HG03439 (cell line): ENCODE results near the gene PGF.
"Not testable (repeated sequence)": the region's sequence is repeated elsewhere in the genome, so short reads cannot be mapped to it uniquely, and the experiment has no call there.

ENCODE experiments used
- ATAC-seq: cut with Tn5 transposase; IDR thresholded peaks from one replicate; pipeline ENCODE4 v1.9.1; 2021; ENCODE audit warnings: mild to moderate bottlenecking, moderate library complexity; ENCODE audit not compliant: unreplicated experiment

The PGF gene

DNA sequence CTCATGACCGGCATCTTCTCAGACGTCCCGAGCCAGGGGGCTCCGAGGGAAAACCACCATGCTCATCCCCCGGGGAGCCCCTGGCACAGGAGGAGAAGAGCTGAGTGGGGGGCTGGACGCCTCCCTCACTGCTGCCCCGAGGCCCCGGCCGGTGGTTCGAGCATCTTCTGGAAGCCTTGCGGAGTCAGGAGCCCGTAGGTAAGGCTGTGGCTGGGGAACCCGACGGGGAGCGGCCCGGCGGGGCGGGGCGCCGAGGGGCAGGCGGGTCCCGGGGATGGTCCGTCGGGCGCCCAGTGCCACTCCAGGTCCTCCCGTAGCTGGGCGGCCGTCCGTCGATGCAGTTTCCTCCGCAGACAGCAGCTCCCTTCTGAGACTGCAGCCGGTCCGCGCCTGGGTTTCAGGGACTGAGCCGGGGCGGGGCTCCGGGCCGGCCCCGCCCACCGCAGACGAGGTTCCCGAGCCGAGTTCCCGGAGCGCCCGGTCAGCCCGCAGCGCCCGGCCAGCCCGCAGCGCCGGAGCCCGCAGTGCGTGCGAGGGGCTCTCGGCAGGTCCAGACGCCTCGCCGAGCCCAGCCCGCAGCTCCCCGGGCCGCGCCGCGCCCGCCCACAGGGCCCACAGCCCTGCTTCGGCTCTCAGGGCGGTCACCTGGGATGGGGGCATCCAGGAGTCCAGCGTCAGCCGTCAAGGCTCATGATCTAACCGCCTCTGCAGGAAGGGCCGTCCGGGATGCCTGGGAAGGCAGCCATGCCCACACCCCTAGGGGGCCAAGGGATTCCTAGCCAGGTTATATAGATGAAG lies at the start of gene PGF:
Gene PGF (minus strand): TSS at position 369 of the 798 bp plus-strand sequence. CDS start 355 bp downstream, at position 14.
- ATAC-seq: no peak

GRCh38 chr14:75003250-75004027 lies 48.0 kb upstream of the PGF start:
- peak; percentile 3 for ATAC-seq

DNA sequence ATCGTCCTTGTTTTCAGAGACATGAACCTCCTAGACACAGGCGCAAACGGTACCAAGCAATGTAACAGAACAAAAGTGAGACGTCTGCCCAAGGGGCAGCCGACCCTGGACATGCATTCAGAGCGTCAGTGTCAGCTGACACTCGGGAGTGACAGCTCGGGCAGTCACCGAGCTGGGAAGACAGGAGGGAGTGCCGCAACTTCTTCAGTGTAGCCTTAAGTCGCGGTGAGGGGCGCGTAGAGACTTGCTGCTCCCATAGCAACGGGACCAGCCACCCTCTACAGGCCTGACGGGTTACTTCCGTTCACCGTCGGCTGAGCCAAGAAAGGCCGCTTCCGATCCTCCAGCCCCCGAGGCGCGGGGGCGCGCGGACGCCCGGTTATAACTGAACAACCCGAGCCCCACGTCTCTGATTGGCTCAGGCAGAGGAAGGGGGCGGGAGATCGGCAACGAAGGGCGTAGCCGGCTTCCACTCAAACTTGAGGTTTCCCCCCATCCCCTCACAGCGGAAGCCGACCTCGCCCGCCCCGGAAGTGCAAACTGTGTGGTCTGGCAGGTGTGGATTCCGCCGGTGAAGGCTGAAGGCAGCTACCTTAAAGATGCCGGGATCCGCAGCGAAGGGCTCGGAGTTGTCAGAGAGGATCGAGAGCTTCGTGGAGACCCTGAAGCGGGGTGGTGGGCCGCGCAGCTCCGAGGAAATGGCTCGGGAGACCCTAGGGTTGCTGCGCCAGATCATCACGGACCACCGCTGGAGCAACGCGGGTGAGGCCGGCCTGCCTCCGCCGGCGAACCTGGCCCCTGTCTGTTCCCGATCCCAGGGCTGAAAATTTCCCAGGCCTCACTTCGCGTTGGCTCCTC lies 47.2 kb upstream of the PGF start, which contains the start of gene EIF2B2:
Gene EIF2B2 (plus strand): TSS at position 530 of the 858 bp plus-strand sequence. CDS start 70 bp downstream, at position 600.
- peak; percentile 97 for ATAC-seq

GRCh38 chr14:75001899-75002298 lies 46.5 kb upstream of the PGF start:
- no peak for ATAC-seq

DNA sequence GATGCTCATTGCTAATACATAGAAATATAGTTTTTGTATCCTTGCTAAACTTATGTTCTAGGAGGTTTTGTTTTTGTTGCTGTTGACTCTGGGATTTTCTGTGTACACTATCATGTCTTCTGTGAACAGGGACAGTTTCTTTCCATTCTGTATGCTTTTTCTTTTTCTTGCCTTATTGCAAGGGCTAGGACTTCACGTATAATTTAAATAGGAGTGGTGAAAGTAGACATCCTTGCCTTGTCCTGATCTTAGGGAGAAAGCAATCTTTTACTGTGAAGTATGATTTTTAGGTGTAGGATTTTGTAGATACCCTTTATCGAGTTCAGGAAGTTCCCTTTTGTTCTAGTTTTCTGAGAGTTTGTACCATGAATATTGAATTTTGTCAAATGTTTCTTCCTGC lies 45.9 kb upstream of the PGF start:
- no peak for ATAC-seq

GRCh38 chr14:74995781-74996180 lies 40.4 kb upstream of the PGF start:
- ATAC-seq: not testable (repeated sequence)

DNA sequence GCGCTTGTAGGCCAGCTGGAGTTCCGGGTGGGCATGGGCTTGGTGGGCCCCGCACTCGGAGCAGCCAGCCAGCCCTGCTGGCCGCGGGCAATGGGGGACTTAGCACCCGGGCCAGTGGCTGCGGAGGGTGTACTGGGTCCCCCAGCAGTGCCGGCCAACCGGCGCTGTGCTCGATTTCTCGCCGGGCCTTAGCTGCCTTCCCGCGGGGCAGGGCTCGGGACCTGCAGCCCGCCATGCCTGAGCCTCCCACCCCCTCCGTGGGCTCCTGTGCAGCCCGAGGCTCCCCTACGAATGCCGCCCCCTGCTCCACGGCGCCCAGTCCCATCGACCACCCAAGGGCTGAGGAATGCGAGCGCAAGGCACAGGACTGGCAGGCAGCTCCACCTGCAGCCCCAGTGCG lies 38.8 kb upstream of the PGF start:
- not testable (repeated sequence) for ATAC-seq

DNA sequence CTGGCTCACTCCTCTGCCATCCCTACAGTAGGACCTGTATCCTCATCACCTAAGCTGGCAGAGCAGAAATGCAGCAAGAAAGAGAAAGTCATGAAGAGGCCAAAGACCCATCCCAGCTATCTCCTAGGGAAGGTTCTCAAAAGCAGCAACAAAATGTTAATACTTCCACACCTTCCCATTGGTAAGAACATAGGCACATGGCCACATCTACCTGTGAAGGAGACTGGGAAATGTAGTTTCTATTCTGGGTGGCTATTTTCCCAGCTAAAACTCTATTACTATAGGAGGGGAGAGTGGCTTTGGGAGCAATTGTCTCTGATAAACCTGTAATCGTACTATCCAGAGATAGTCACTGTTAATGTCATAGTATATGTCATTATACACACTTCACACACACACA lies 33.6 kb upstream of the PGF start:
- no peak for ATAC-seq

DNA sequence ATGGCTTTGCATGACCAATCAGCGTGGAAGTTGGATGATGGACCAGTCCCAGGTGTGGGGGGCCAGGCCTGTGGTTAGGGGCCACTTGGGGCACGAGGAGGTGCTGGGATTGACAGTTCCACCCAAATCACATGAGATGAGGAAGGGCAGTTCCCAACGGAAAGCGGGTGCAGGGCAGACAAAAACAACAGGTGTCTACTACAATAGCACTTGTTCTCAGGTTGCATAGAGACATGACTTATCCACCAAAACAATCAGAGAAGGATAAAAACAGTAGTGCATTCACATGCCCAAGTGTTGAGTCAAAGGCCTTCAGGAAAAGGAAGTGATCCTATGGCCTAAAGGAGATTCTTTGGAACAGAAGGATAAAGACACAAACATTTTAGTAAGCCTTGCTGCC lies 32.7 kb upstream of the PGF start:
- no peak for ATAC-seq

- ATAC-seq: no peak
Observed at GRCh38 chr14:74985806-74986205, 30.4 kb upstream of the PGF start.

DNA sequence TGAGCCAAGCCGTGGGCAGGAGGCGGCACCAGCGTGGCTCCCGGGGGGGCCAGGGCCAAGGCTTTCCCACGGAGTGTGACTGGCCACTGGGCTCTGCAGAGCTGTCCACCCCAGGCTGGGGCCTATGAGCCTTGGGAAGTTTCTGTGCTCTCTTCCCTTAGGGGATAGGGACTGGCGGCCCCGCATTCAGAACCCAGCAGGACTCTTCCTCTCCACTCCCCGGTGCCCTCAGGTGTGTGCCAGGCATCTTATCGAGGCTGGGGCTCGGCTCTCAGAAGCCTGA lies 29.6 kb upstream of the PGF start:
- no peak for ATAC-seq

- no peak for ATAC-seq
Observed at GRCh38 chr14:74984236-74985027, 29.0 kb upstream of the PGF start.

GRCh38 chr14:74983343-74983742 lies 27.9 kb upstream of the PGF start:
- ATAC-seq: no peak

DNA sequence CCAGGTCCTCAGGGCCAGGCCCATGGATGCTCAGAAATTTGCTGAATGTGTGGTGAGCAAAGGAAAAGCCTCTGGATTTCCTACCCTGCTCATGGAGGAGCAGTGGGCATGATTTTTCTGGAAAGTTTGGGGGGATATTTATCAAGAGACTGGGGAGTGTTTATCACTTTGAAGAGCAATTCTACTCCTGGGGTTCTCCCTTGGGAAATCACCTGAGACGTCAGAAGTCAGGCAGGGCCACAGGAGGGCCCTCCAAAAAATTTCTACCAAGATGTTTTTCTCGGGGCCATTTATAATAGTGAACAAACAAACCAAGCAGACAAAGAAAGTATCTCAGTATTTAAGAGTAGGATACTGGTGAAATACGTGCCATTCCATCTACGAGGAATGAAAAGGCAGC lies 27.3 kb upstream of the PGF start:
- no peak for ATAC-seq

DNA sequence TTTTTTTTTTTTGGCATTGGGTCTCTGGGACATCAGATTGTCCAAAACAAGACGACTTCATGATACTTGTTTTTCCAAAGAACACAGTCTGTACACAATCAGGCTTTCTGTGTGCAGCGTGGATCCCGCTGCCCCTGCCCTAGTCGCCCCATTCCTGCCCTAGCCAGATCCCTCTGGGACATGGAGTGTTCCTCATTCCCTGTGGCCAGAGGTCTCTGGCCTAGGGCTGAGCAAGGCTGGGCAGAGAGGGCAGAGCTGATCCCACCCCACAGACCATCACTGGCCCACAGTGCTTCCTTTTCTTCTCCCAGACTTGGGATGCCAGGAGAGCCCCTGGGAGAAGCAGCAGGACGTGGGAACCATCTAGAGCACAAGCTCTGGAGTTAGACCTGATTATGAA lies 26.4 kb upstream of the PGF start:
- no peak for ATAC-seq

DNA sequence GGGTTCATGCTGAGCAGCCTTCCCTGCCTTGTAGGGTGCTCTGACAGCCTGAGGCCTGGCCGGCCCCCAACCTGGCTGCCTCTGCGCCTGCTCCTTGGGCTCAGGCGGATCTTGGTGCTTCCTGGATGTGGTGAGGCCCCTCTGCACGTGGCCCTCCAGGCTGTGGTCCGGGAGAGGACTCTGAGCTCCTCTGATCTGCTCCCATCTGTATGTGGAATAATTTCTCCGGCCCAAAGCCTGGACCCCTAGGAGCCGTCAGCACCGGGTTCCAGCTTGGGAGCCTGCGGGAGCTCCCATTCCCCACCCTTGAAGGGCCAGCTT lies 26.0 kb upstream of the PGF start:
- no peak for ATAC-seq

DNA sequence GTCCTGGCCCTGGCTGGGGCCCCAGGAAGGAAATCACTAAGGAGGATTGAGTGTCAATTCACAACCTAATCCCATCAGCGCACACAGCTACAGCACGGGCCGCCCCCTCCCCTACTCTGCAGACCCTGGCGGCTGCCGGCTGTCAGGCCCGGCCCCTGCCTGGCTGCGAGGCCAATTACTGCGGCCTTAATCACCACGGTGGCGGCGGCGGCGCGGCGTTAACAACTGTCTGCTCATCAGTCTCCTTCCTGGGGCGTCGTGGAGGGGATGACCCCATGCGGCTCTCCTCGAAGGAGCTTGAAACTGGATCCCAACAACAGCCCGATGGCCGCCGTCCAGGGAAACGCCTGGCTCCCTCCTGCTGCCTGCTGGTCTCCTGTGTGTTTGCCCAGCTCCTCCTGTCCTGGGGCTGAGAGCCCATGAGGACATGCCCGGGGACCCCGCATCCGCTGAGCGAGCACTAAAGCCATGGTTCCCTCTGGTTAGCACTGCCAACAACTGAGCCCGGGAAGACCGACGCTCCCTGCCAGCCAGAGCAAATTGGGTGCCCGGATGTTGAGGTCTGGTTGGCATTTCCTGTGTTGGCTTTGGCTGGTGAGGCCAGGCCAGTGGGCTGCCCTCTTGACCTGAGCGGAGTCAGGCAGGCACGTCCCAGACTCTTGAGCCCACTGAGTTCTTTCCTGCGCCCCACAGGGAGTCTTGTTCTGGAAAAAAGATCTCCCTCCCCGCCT lies 25.5 kb upstream of the PGF start:
- ATAC-seq: no peak

DNA sequence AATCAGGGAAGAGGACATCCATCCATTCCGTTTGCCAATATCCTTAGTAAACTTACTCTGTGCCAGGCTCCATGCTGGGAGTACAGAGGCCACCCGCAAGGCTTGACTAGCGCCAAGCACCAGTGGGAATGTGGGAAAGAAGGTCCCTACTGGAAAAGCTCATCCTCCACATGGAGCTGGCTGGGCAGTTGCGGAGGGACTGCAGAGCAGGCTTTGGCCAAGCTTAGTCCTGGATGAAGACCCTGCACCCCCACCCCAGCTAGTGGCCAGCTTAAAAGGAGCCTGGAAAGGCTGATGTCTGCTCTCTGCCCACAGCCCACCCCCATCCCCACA lies 25.0 kb upstream of the PGF start:
- ATAC-seq: no peak

- no peak for ATAC-seq
Observed at GRCh38 chr14:74979442-74980397, 24.3 kb upstream of the PGF start.
